HG03066 (cell line): ENCODE measurements around the gene TRIM60.
"Not testable (repeated sequence)": the region's sequence is repeated elsewhere in the genome, so short reads cannot be mapped to it uniquely, and the experiment has no call there.

ENCODE experiments used
- ATAC-seq: cut with Tn5 transposase; IDR thresholded peaks from one replicate; pipeline ENCODE4 v1.9.1; 2021; ENCODE audit warnings: low read depth; ENCODE audit not compliant: unreplicated experiment

The TRIM60 gene

GRCh38 chr4:165052627-165053026 is 20.8 kb downstream of the TRIM60 start:
- ATAC-seq, result no peak

DNA sequence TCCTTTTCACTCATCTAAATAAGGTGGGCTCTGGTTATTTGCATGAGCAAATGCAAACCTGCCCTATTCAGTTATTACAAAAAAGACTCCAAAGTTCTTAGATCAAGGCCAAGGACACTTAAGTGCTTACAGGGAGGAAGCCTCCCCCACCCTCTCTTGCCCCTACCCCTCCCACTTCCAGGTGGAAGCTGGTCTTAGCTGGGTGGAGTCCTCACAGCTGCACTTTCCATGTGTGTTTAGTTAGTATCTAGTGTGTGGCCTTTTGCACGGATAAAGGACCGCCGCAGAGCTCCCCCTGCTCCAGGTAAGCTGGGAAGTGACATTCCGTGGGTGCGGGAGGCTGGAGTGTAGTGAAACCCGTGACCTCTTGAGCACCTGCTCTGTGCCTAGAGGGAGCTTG is 21.8 kb downstream of the TRIM60 start, which contains the start of gene TRIM75:
Gene TRIM75 (plus strand): TSS at position 222 of the 400 bp plus-strand sequence. CDS start 5,282 bp downstream, outside the sequence.
- no peak for ATAC-seq

GRCh38 chr4:165055601-165056000 is 23.8 kb downstream of the TRIM60 start:
- ATAC-seq, result no peak

DNA sequence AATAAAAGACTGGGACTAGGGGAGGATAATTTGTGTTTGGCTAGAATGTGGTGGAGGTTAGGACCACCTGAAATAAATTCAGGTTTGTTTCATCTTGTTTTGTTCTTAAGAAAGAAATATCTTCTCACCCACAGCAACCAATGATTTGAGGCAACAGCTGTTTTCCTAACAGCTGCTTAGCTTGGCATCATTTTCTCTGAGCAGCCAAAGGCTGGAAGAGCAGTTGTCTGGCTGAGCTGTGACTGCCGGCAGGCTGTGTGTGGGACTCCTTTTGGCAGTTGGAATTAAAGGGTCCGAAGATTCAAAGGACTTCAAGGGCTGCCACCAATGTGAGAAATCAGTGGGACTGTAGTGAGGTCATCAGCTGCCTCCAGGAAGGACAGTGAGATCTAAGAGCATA is 26.9 kb downstream of the TRIM60 start:
- no peak for ATAC-seq

DNA sequence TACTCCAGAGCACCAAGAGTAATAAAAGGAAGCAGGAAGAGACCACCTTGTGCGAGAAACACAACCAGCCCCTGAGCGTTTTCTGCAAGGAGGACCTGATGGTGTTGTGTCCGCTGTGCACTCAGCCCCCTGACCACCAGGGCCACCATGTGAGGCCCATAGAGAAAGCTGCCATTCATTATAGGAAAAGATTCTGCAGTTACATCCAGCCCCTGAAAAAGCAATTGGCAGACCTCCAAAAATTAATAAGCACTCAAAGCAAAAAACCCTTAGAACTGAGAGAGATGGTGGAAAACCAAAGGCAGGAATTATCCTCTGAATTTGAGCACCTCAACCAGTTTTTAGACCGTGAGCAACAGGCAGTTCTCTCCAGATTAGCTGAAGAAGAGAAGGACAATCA is 27.6 kb downstream of the TRIM60 start:
- no peak for ATAC-seq

GRCh38 chr4:165060938-165061337 is 29.1 kb downstream of the TRIM60 start:
- ATAC-seq, result no peak

- no peak for ATAC-seq
These were observed 38.8 kb downstream of the TRIM60 start for GRCh38 chr4:165070560-165070959.

DNA sequence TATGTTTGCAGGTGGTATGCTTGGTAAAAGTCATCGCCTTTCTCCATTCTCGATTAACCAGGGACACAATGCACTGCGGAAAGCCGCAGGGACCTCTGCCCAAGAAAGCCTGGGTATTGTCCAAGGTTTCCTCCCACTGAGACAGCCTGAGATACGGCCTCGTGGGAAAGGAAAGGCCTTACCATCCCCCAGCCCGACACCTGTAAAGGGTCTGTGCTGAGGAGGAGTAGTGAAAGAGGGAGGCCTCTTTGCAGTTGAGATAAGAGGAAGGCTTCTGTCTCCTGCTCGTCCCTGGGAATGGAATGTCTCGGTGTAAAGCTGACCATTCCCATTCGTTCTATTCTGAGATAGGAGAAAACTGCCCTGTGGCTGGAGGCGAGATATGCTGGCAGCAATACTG is 41.5 kb downstream of the TRIM60 start:
- ATAC-seq, result not testable (repeated sequence)

DNA sequence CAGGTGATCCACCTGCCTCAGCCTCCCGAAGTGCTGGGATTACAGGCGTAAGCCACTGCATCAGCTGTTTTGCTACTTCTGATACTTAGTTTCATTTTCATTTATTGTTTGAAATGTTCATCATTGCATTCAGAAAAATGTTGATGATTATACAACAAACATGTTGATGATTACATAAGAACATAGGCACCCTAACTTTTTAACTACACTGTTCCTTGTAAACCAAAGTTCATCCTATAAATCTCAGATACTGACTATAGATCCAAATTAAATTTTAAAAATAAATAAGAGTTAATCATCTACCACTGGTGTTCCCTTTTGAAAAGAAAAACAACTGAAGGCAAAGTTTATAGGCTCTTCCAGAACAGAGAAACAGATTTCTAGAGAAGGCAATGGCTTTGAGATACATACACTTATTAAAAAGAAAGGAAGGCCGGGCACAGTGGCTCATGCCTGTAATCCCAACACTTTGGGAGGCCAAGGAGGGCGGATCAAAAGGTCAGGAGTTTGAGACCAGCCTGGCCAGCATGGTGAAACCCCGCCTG is 45.3 kb downstream of the TRIM60 start:
- no peak for ATAC-seq

- ATAC-seq, result no peak
These were observed 47.7 kb downstream of the TRIM60 start for GRCh38 chr4:165079476-165079875.

DNA sequence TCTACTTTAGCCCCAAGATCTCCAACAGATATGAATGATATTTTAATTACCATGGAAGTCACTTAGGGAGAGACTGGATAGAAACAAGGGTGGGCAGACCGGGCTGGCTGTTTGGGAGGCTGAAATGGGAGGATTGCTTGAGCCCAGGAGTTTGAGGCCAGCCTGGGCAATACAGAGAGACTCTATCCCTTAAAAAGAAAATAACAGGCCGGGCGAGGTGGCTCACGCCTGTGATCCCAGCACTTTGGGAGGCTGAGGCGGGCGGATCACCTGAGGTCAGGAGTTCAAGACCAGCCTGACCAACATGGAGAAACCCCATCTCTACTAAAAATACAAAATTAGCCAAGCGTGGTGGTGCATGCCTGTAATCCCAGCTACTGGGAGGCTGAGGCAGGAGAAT is 53.0 kb downstream of the TRIM60 start:
- ATAC-seq, result not testable (repeated sequence)

- ATAC-seq, result no peak
These were observed 54.1 kb downstream of the TRIM60 start for GRCh38 chr4:165085946-165086345.

GRCh38 chr4:165088366-165088765 is 56.6 kb downstream of the TRIM60 start:
- no peak for ATAC-seq
